Measurements from ENCODE around the gene SEMA3A.
"Not testable (repeated sequence)": the region's sequence is repeated elsewhere in the genome, so short reads cannot be mapped to it uniquely, and the experiment has no call there.

SEMA3A gene

GRCh38 chr7:84077336-84077735 is 117.3 kb downstream of the SEMA3A start:
- no peaks in the 10 kb centered on the region for H3K36me3 ChIP-seq (ENCODE audit: control insufficient read depth, insufficient read depth, low read length)
- WGBS (ENCODE audit: insufficient coverage, insufficient read length), result no CpG with 5 or more reads among the region's 4 CpGs
- H3K4me1 ChIP-seq (ENCODE audit: control insufficient read depth, insufficient read depth, low read length), result no peaks in the 10 kb centered on the region
- no peaks in the 10 kb centered on the region for H3K9me3 ChIP-seq (ENCODE audit: control insufficient read depth, insufficient read depth, low read length)
- H3K27ac ChIP-seq (ENCODE audit: low read length), result no peak overlapping the region
- no peak for DNase-seq (ENCODE audit: low read depth, low spot score)
- H3K27me3 ChIP-seq (ENCODE audit: control insufficient read depth, insufficient read depth, low read length), result no peaks in the 10 kb centered on the region
- no peak overlapping the region for H3K4me3 ChIP-seq (ENCODE audit: low read length)

- no peaks in the 10 kb centered on the region for H3K4me1 ChIP-seq (ENCODE audit: control insufficient read depth, insufficient read depth, low read length)
- no peak overlapping the region for H3K27ac ChIP-seq (ENCODE audit: low read length)
These were observed 118.4 kb downstream of the SEMA3A start for GRCh38 chr7:84076219-84076618.

GRCh38 chr7:84073186-84073875 is 121.3 kb downstream of the SEMA3A start:
- H3K9me3 ChIP-seq (ENCODE audit: control insufficient read depth, insufficient read depth, low read length), result no peaks in the 10 kb centered on the region
- no peaks in the 10 kb centered on the region for H3K36me3 ChIP-seq (ENCODE audit: control insufficient read depth, insufficient read depth, low read length)
- H3K27ac ChIP-seq (ENCODE audit: low read length), result no peak overlapping the region
- 100% methylated on average over 1 of the region's 3 CpGs for whole genome bisulfite sequencing (ENCODE audit: insufficient coverage, insufficient read length)
- H3K27me3 ChIP-seq (ENCODE audit: control insufficient read depth, insufficient read depth, low read length), result no peaks in the 10 kb centered on the region
- H3K4me1 ChIP-seq (ENCODE audit: control insufficient read depth, insufficient read depth, low read length), result no peaks in the 10 kb centered on the region
- DNase-seq (ENCODE audit: low read depth, low spot score), result no peak
- H3K4me3 ChIP-seq (ENCODE audit: low read length), result no peak overlapping the region

More at GRCh38 chr7:84076219-84076618, 118.4 kb downstream of the SEMA3A start:
- H3K9me3 ChIP-seq (ENCODE audit: control insufficient read depth, insufficient read depth, low read length), result no peaks in the 10 kb centered on the region
- no peak for DNase-seq (ENCODE audit: low read depth, low spot score)
- WGBS (ENCODE audit: insufficient coverage, insufficient read length), result no CpG with 5 or more reads among the region's 1 CpG
- H3K36me3 ChIP-seq (ENCODE audit: control insufficient read depth, insufficient read depth, low read length), result no peaks in the 10 kb centered on the region
- H3K4me3 ChIP-seq (ENCODE audit: low read length), result no peak overlapping the region
- no peaks in the 10 kb centered on the region for H3K27me3 ChIP-seq (ENCODE audit: control insufficient read depth, insufficient read depth, low read length)

GRCh38 chr7:84070770-84071169 is 123.8 kb downstream of the SEMA3A start:
- Histone ChIP-seq H3K9me3 (ENCODE audit: control insufficient read depth, insufficient read depth, low read length) (no peaks in the 10 kb centered on the region), H3K27me3 (ENCODE audit: control insufficient read depth, insufficient read depth, low read length) (no peaks in the 10 kb centered on the region), H3K4me1 (ENCODE audit: control insufficient read depth, insufficient read depth, low read length) (no peaks in the 10 kb centered on the region), H3K36me3 (ENCODE audit: control insufficient read depth, insufficient read depth, low read length) (no peaks in the 10 kb centered on the region), H3K27ac (ENCODE audit: low read length) (no peak overlapping the region), H3K4me3 (ENCODE audit: low read length) (no peak overlapping the region)
- WGBS (ENCODE audit: insufficient coverage, insufficient read length), result no CpG with 5 or more reads among the region's 2 CpGs
- no peak for DNase-seq (ENCODE audit: low read depth, low spot score)

- H3K27ac ChIP-seq (ENCODE audit: low read length), result no peak overlapping the region
- WGBS (ENCODE audit: insufficient coverage, insufficient read length), result no CpG with 5 or more reads among the region's 2 CpGs
- no peak for DNase-seq (ENCODE audit: low read depth, low spot score)
- no peaks in the 10 kb centered on the region for H3K9me3 ChIP-seq (ENCODE audit: control insufficient read depth, insufficient read depth, low read length)
- H3K27me3 ChIP-seq (ENCODE audit: control insufficient read depth, insufficient read depth, low read length), result no peaks in the 10 kb centered on the region
- H3K4me3 ChIP-seq (ENCODE audit: low read length), result no peak overlapping the region
- no peaks in the 10 kb centered on the region for H3K36me3 ChIP-seq (ENCODE audit: control insufficient read depth, insufficient read depth, low read length)
- H3K4me1 ChIP-seq (ENCODE audit: control insufficient read depth, insufficient read depth, low read length), result no peaks in the 10 kb centered on the region
These were observed 124.5 kb downstream of the SEMA3A start for GRCh38 chr7:84069999-84070500.

GRCh38 chr7:84069033-84069432 is 125.6 kb downstream of the SEMA3A start:
- no peaks in the 10 kb centered on the region for H3K9me3 ChIP-seq (ENCODE audit: control insufficient read depth, insufficient read depth, low read length)
- H3K4me3 ChIP-seq (ENCODE audit: low read length), result no peak overlapping the region
- no peaks in the 10 kb centered on the region for H3K36me3 ChIP-seq (ENCODE audit: control insufficient read depth, insufficient read depth, low read length)
- no peaks in the 10 kb centered on the region for H3K4me1 ChIP-seq (ENCODE audit: control insufficient read depth, insufficient read depth, low read length)
- no CpG with 5 or more reads among the region's 1 CpG for WGBS (ENCODE audit: insufficient coverage, insufficient read length)
- no peak overlapping the region for H3K27ac ChIP-seq (ENCODE audit: low read length)
- no peaks in the 10 kb centered on the region for H3K27me3 ChIP-seq (ENCODE audit: control insufficient read depth, insufficient read depth, low read length)
- DNase-seq (ENCODE audit: low read depth, low spot score), result no peak

GRCh38 chr7:84062489-84062901 is 132.1 kb downstream of the SEMA3A start:
- H3K27ac ChIP-seq (ENCODE audit: low read length); H3K36me3 ChIP-seq (ENCODE audit: control insufficient read depth, insufficient read depth, low read length); H3K4me3 ChIP-seq (ENCODE audit: low read length); H3K27me3 ChIP-seq (ENCODE audit: control insufficient read depth, insufficient read depth, low read length); H3K9me3 ChIP-seq (ENCODE audit: control insufficient read depth, insufficient read depth, low read length); DNase-seq (ENCODE audit: low read depth, low spot score); H3K4me1 ChIP-seq (ENCODE audit: control insufficient read depth, insufficient read depth, low read length): not testable (repeated sequence)
- no CpG with 5 or more reads among the region's 28 CpGs for WGBS (ENCODE audit: insufficient coverage, insufficient read length)

- no CpG with 5 or more reads among the region's 4 CpGs for WGBS (ENCODE audit: insufficient coverage, insufficient read length)
- no peak for DNase-seq (ENCODE audit: low read depth, low spot score)
These were observed 133.8 kb downstream of the SEMA3A start for GRCh38 chr7:84060760-84061261.

GRCh38 chr7:84060000-84060399 is 134.6 kb downstream of the SEMA3A start:
- Histone ChIP-seq H3K27ac (ENCODE audit: low read length) (no peak overlapping the region), H3K36me3 (ENCODE audit: control insufficient read depth, insufficient read depth, low read length) (no peaks in the 10 kb centered on the region; the same call in 1 of the 2 replicates), H3K9me3 (ENCODE audit: control insufficient read depth, insufficient read depth, low read length) (no peaks in the 10 kb centered on the region), H3K4me1 (ENCODE audit: control insufficient read depth, insufficient read depth, low read length) (no peaks in the 10 kb centered on the region), H3K4me3 (ENCODE audit: low read length) (no peak overlapping the region), H3K27me3 (ENCODE audit: control insufficient read depth, insufficient read depth, low read length) (no peaks in the 10 kb centered on the region)
- DNase-seq (ENCODE audit: low read depth, low spot score), result no peak
- WGBS (ENCODE audit: insufficient coverage, insufficient read length), result no CpG with 5 or more reads among the region's 1 CpG

More at GRCh38 chr7:84060760-84061261, 133.8 kb downstream of the SEMA3A start:
- H3K9me3 ChIP-seq (ENCODE audit: control insufficient read depth, insufficient read depth, low read length), result no peaks in the 10 kb centered on the region
- no peaks in the 10 kb centered on the region; the same call in 1 of the 2 replicates for H3K36me3 ChIP-seq (ENCODE audit: control insufficient read depth, insufficient read depth, low read length)
- H3K4me1 ChIP-seq (ENCODE audit: control insufficient read depth, insufficient read depth, low read length), result no peaks in the 10 kb centered on the region
- H3K27ac ChIP-seq (ENCODE audit: low read length), result no peak overlapping the region
- no peaks in the 10 kb centered on the region for H3K27me3 ChIP-seq (ENCODE audit: control insufficient read depth, insufficient read depth, low read length)
- no peak overlapping the region for H3K4me3 ChIP-seq (ENCODE audit: low read length)

- Histone ChIP-seq H3K27ac (ENCODE audit: low read length) (no peak overlapping the region), H3K36me3 (ENCODE audit: control insufficient read depth, insufficient read depth, low read length) (no peaks in the 10 kb centered on the region; the same call in 1 of the 2 replicates), H3K27me3 (ENCODE audit: control insufficient read depth, insufficient read depth, low read length) (no peaks in the 10 kb centered on the region), H3K9me3 (ENCODE audit: control insufficient read depth, insufficient read depth, low read length) (no peaks in the 10 kb centered on the region), H3K4me3 (ENCODE audit: low read length) (no peak overlapping the region), H3K4me1 (ENCODE audit: control insufficient read depth, insufficient read depth, low read length) (no peaks in the 10 kb centered on the region)
- no CpG with 5 or more reads among the region's 6 CpGs for WGBS (ENCODE audit: insufficient coverage, insufficient read length)
- no peak for DNase-seq (ENCODE audit: low read depth, low spot score)
These were observed 136.1 kb downstream of the SEMA3A start for GRCh38 chr7:84058311-84059076.

Measured in iPS DF 6.9 (cell line).